NOMO-1 (cell line): Measurements from ENCODE around the gene MIPEP.
"Not testable (repeated sequence)": the region's sequence is repeated elsewhere in the genome, so short reads cannot be mapped to it uniquely, and the experiment has no call there.

Experiments used
- DNase-seq, 2 experiments: peaks; one replicate each; lab custom pipeline; 2025; ENCODE audit not compliant: unreplicated experiment in 2 of 2; lab: John Stamatoyannopoulos, UW

MIPEP gene

DNA sequence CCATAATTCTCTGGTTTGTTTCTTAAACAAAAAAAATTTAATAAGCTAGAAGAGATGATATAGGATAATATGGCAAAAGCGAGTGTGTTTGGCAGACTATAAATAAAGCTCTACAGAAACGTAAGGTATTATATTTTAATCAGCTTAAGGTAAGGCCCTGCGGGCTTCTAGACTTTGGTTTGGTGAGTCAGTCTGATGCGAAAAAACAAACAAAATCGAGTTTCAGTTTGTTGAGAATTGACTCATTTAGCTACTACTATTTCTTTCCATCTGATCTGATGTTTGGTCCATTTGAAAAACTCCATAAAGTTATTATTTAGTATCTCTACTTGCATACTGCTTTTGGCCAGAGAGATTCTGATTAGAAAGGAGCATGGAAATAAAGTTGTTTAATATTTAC, 138.0 kb downstream of the MIPEP start:
- no peak for DNase-seq

- no peak for DNase-seq
Observed at GRCh38 chr13:23750383-23751121, 138.6 kb downstream of the MIPEP start.

- no peak for DNase-seq
Observed at GRCh38 chr13:23749288-23749873, 139.8 kb downstream of the MIPEP start.

GRCh38 chr13:23748109-23748990, 140.8 kb downstream of the MIPEP start:
- no peak for DNase-seq

GRCh38 chr13:23746141-23746540, 143.1 kb downstream of the MIPEP start:
- not testable (repeated sequence) for DNase-seq

DNA sequence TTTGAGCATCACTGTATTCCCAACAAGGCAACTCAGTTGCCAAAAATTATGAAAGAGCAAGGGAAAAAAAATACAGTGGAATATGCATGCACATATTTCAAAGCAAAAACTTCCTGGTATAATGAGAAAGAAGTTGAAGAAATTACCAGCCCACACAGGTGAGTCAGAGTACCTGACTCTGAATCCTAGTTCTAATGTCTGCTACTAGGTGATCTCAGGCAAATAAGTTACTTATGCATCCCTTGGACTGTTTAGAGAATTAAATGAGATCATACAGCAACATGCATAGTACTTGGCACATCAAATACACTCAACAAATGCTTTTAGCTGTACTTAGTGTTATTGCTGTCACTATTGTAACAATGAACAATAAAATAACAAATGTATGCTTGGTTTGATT, 144.9 kb downstream of the MIPEP start:
- no peak for DNase-seq

DNA sequence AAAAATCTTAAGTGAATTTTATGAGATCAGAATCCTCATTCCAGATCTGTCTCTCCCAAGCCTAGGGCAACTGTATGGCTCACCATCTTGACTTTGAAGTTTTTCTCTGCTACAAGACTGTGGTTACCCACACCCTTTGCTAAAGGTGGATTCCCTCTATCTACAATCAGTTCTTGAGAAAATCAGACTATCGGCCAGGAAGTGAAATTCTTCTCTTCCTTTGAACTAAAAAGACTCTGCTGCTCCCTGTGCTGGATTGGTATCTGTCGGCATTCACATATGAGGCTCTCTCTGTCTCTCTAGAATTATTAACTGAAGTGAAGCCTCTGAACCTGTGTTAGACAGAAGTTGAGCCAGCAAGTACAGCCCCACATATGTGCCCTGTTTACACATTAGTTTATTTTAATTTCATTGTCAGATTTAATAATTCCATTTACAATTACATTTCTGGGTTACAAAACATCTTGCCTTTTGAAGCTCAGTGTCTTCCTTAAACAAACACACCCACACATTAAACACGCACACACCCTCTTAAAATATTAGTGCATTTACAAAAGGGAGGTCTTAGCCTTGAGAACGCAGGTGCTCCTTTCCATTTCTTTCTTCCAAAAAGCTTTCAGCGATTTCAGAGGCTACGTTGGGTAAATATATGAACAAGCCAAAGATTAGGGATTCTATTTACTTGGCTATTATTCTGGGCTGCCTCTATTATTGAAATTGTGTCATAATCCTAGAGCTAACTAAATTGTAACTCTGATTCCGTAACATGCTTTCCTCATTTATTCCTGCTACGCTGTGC, 145.7 kb downstream of the MIPEP start:
- no peak for DNase-seq

GRCh38 chr13:23741879-23742510, 147.2 kb downstream of the MIPEP start:
- no peak for DNase-seq

DNA sequence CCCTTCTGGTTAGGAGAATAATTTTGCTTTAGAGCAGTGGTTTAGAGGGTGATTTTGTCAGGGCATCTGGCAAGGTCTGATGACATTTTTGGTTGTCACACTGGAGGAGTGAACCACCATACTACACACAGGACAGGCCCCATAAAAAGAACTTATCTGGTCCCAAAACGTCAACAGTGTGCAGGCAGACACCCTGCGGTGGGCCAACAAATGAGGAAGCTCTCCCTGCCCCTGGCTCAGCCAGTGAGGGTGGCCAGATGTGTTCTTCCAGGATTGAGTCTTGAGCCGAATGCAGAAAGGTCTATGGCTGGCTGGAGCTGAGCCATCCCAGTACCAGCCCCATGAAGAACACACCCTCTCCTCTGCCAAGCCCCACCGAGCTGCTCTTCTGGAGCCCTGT, 149.2 kb downstream of the MIPEP start:
- no peak for DNase-seq

DNA sequence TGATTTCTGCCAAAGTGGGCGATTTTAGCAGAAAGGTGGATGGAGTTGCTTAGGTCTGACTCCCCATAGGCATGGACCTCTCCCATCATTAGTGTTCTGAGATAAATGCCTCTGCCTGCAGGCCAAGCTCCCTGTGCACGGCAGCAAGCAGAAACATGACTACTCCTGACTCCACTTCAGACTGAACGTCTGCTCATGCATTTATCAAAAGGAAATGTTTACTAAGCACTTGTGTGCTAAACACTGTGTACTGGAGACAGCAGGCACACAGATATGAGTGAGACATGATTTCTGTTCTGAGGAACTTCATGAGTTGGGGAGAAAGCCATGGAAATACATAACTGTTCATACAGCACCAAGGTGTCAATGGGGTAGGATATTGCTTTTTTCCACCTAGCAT, 149.6 kb downstream of the MIPEP start:
- no peak for DNase-seq

DNA sequence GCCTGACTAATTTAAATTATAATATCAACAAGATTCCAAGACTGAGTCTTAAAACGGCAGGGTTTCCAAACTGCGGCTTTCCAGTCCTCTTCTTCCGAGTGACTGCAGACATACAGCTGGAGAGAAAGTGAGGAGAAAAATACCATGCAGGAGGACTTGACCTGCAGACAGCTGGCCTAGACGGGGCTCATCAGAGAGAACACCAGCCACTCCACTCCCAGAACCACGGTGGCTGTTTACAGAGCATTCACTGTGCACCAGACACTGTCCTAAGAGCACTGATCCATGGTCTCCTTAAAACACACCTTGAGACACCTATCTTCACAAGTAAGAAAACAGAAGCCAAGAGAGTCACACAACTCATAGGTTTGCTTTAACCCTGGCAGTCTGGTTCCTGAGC, 152.7 kb downstream of the MIPEP start:
- DNase-seq = no peak

GRCh38 chr13:23735329-23735728, 153.9 kb downstream of the MIPEP start:
- DNase-seq = no peak

DNA sequence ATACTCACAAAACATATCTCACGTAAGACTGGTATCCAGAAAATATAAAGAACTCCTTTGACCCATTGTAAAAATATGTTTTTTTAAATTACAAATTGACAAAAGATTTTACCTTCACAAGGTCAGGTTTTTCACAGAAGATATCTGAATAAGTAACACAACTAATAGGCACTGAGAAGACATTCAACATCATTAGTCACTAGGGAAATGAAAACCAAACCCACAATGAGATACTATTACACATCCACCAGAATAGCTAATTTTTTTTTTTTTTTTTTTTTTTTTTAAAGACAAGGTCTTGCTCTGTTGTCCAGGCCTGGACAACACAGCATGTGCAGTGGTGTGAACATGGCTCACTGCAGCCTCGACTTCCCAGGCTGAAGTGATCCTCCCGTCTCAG, 157.5 kb downstream of the MIPEP start:
- no peak for DNase-seq

- no peak for DNase-seq
Observed at GRCh38 chr13:23730251-23730650, 158.9 kb downstream of the MIPEP start.

- DNase-seq = no peak
Observed at GRCh38 chr13:23729531-23729930, 159.7 kb downstream of the MIPEP start.

GRCh38 chr13:23728807-23729206, 160.4 kb downstream of the MIPEP start:
- DNase-seq = no peak

GRCh38 chr13:23725922-23726321, 163.3 kb downstream of the MIPEP start:
- DNase-seq = no peak

- DNase-seq = no peak
Observed at GRCh38 chr13:23724196-23724970, 164.8 kb downstream of the MIPEP start.

DNA sequence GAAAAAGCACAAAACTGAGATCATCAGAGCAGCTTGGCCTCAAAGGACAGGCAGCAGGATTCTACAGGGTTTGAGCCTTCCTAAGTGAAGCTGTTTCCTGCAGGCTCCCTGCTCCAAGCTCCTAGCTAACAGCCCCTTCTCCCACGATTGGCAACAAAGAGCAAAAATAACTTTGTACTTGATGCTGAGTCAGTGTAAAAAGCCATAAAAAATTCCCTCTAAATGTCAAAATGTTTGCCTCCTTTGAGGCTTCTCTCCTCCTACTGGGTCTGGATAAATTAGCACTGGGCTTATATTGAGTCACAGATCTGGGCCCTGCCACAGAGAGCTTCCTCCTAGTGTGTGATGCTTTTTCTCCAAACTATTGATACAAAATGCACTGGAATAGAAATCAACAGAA, 165.7 kb downstream of the MIPEP start:
- no peak for DNase-seq
